GM21619 (cell line): ENCODE measurements around the gene LRRC9.
"Not testable (repeated sequence)": the region's sequence is repeated elsewhere in the genome, so short reads cannot be mapped to it uniquely, and the experiment has no call there.

Experiments used
- ATAC-seq: cut with Tn5 transposase; IDR thresholded peaks from one replicate; pipeline ENCODE4 v1.9.1; 2021; ENCODE audit not compliant: unreplicated experiment

LRRC9 gene

GRCh38 chr14:59919570-59920377 is at the start of gene LRRC9:
TSS of gene LRRC9 (plus strand) at chr14:59920144.
- no peak for ATAC-seq

GRCh38 chr14:59870277-59871165 is 49.4 kb upstream of the LRRC9 start, which contains the start of gene RTN1:
TSS of gene RTN1 (minus strand) at chr14:59870776. CDS start at chr14:59870630, 146 bp downstream.
- peak; percentile 84 for ATAC-seq

GRCh38 chr14:59871166-59871495 is 48.8 kb upstream of the LRRC9 start:
- ATAC-seq, result no peak

- ATAC-seq, result no peak
Observed at GRCh38 chr14:59882957-59883356, 37.0 kb upstream of the LRRC9 start.

DNA sequence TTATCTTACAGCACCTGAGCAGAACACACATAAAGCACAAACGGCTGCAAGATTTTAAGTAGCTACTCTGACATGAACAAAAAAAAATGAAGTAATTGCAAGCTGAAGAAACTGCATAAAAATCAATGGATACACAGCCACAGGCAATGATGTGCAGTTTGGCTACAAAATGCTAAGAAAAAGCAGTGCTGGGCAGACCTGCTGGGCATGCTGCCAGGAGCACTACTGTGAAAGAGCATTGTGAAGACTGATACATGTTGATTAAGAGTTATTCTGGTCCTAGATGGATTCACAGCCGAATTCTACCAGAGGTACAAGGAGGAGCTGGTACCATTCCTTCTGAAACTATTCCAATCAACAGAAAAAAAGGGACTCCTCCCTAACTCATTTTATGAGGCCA is 29.3 kb upstream of the LRRC9 start:
- no peak for ATAC-seq

- no peak for ATAC-seq
Observed at GRCh38 chr14:59895721-59896120, 24.2 kb upstream of the LRRC9 start.

GRCh38 chr14:59897757-59898383 is 22.1 kb upstream of the LRRC9 start:
- no peak for ATAC-seq

GRCh38 chr14:59900556-59900955 is 19.4 kb upstream of the LRRC9 start:
- no peak for ATAC-seq

DNA sequence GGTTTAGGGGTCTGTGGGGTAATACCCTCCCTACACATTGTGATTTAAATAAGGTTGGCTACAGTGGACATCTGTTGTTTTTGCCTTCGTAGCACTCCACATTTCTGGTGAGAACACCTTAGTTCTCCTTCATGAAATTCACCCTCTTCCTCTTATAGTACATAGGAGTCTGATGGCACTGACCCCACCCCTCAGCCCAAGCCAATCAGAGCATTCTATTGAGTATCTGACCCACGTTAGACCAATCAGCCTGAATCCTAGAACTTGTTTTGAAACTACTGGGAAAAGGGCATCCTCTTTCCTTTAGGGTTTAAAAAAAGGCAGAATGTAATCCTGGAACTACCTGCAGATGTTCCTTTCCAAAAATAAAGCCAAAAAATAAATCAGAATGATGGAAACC is 15.8 kb upstream of the LRRC9 start:
- no peak for ATAC-seq

DNA sequence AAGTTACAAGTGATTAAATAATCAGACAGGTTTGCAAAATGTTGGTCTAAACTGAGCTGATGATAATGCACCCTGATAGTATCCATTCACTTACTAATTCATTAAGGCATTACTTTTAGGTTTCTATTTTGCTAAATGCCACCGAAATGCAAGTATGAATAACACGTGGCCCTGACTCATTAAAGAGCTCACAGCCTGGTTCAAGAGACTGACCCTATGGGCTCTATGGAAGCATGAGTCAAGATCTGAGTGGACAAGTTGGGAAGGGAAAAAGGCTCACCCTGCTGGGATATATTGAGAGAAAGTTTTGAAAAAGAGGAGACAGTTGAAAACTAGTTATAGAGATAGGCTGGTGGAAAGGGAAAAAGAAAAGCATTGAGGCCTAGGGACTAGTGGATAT is 14.8 kb upstream of the LRRC9 start:
- ATAC-seq, result no peak

GRCh38 chr14:59912443-59912842 is 7.5 kb upstream of the LRRC9 start:
- no peak for ATAC-seq

DNA sequence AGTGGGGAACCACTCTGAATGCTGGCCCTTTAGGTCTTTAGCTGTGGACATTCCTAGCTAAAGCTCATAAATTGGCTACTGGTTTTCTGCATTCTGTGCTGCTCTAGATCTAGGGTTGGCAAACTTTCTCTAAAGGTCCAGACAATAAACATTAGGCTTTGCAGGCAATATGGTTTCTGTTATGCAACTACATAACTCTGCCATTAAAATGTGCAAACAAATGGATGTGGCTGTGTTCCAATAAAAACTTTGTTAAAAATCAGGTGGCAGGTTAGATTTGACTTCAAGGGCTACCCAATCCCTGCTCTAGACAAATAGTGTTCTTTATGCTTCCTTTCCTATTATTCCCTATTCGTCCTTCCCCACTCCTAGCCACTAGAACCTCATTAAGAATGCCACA is 6.8 kb upstream of the LRRC9 start:
- ATAC-seq, result no peak

GRCh38 chr14:59918824-59919569 is 947 bp upstream of the LRRC9 start:
- ATAC-seq, result peak; percentile 59

DNA sequence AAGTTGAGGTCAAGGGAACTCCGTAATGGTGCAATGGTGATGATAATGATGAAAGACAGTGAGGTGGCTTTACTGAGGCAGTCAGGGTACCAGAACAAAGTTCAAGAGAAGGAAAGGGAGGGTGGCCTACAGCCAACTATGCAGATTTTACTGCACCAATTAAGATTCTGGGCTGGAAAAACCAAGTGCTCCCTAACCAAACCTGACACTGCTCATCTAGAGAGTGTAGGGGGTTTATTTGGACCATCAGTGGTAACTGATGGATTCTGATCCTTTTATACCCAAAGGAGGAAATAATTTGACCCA is 387 bp downstream of the LRRC9 start:
- ATAC-seq, result no peak

- no peak for ATAC-seq
Observed at GRCh38 chr14:59925797-59926196, 5.9 kb downstream of the LRRC9 start.

DNA sequence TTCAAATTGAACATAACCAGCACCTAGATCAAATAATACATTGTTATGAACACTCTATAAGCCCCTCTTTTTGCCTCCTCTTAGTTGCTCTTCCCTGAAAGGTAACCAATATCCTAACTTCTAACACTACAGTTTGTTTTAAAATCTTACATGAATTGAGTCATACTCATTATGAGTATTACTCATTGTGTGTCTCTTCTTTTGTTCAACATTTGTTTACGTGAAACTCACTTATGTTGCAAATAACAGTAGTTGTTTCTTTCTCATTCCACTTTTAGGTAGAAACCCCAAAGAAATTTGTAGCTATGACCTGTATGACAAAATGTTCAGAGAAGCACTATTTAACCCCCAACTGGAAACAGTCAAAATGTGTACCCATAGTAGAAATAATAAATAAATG is 6.6 kb downstream of the LRRC9 start:
- no peak for ATAC-seq

DNA sequence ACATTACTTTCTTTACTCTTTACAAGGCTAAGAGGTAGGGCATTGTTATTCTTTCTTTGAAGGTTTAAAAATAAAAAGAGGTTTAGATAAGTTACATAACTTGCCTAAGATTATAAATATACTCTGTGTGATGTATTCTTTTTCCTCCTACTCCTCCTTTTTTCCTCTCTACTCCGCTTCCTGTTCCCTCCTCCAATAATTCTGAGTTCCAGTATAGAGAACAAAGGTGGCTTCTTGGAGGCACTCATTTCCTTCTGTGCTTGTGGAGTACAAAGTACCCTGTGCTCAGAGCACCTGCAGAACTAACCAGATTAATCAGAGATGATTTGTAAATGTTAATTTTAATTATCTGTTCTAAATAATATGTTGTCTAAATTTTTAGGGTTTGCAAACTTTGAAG is 11.3 kb downstream of the LRRC9 start:
- no peak for ATAC-seq

- no peak for ATAC-seq
Observed at GRCh38 chr14:59936145-59936544, 16.2 kb downstream of the LRRC9 start.

GRCh38 chr14:59939828-59940227 is 19.9 kb downstream of the LRRC9 start:
- peak; percentile 68 for ATAC-seq

- ATAC-seq, result not testable (repeated sequence)
Observed at GRCh38 chr14:59942296-59942862, 22.4 kb downstream of the LRRC9 start.

- ATAC-seq, result no peak
Observed at GRCh38 chr14:59944909-59945308, 25.0 kb downstream of the LRRC9 start.
